Astrocyte (in vitro differentiated cells and primary cell): ENCODE data around the gene C1orf105. TPM values are rescaled to one million over a fixed set of nuclear protein-coding genes. Genes with fewer than 3 reads are reported as not detected.

Experiments
- DNase-seq: peaks from one replicate; pipeline ENCODE4 v3.0.0-alpha.2; 2010; ENCODE audit warnings: low read depth
- FAIRE-seq: peaks from 2 replicates; lab custom pipeline; 2011; peaks lifted over from hg19 to GRCh38; lab: Jason Lieb, UNC
- H2AFZ ChIP-seq: 2 replicates; pipeline ENCODE4 v1.6.0; 2012; ENCODE audit warnings: low read depth, low read length, inconsistent platforms
- H3K27ac ChIP-seq: 2 replicates; pipeline ENCODE4 v1.5.1; 2011; ENCODE audit warnings: low read depth, low read length, inconsistent platforms
- H3K27me3 ChIP-seq: 2 replicates; pipeline ENCODE4 v1.6.0; 2011; ENCODE audit warnings: low read length, inconsistent platforms; ENCODE audit not compliant: insufficient read depth
- H3K36me3 ChIP-seq: 2 replicates; pipeline ENCODE4 v1.5.1; 2011; ENCODE audit warnings: low read length, inconsistent platforms; ENCODE audit not compliant: insufficient read depth
- H3K4me1 ChIP-seq: 2 replicates; pipeline ENCODE4 v1.5.1; 2011; ENCODE audit warnings: low read length, inconsistent platforms; ENCODE audit not compliant: insufficient read depth
- H3K4me2 ChIP-seq: 2 replicates; pipeline ENCODE4 v1.6.0; 2012; ENCODE audit warnings: low read length, inconsistent platforms
- H3K4me3 ChIP-seq: 2 replicates; pipeline ENCODE4 v1.5.1; 2011; ENCODE audit warnings: low read depth, mild to moderate bottlenecking, low read length, inconsistent platforms; ENCODE audit not compliant: insufficient read depth
- H3K79me2 ChIP-seq: 2 replicates; pipeline ENCODE4 v1.6.0; 2012; ENCODE audit warnings: mild to moderate bottlenecking, low read length, inconsistent platforms; ENCODE audit not compliant: insufficient read depth
- H3K9ac ChIP-seq: 2 replicates; pipeline ENCODE4 v1.6.0; 2012; ENCODE audit warnings: mild to moderate bottlenecking, low read length, inconsistent platforms
- H3K9me3 ChIP-seq: 2 replicates; pipeline ENCODE4 v1.5.1; 2012; ENCODE audit warnings: low read depth, mild to moderate bottlenecking, low read length, inconsistent platforms; ENCODE audit not compliant: insufficient read depth
- H4K20me1 ChIP-seq: 2 replicates; pipeline ENCODE4 v1.6.0; 2012; ENCODE audit warnings: low read length, inconsistent platforms; ENCODE audit not compliant: insufficient read depth
- H3K27ac Mint-ChIP-seq: one replicate; pipeline ENCODE4 v1.8.0; 2021; ENCODE audit warnings: mild to moderate bottlenecking, mixed read lengths; ENCODE audit not compliant: unreplicated experiment
- H3K27me3 Mint-ChIP-seq: one replicate; pipeline ENCODE4 v1.8.0; 2021; ENCODE audit warnings: low read depth, mixed read lengths; ENCODE audit not compliant: unreplicated experiment
- H3K36me3 Mint-ChIP-seq: one replicate; pipeline ENCODE4 v1.8.0; 2021; ENCODE audit warnings: low read depth, mixed read lengths; ENCODE audit not compliant: unreplicated experiment
- H3K4me1 Mint-ChIP-seq: one replicate; pipeline ENCODE4 v1.8.0; 2021; ENCODE audit warnings: low read depth, mixed read lengths; ENCODE audit not compliant: unreplicated experiment
- H3K4me3 Mint-ChIP-seq: one replicate; pipeline ENCODE4 v1.8.0; 2021; ENCODE audit warnings: mild to moderate bottlenecking, moderate library complexity, mixed read lengths; ENCODE audit not compliant: unreplicated experiment
- H3K9me3 Mint-ChIP-seq: one replicate; pipeline ENCODE4 v1.8.0; 2021; ENCODE audit warnings: mild to moderate bottlenecking, mixed read lengths; ENCODE audit not compliant: unreplicated experiment
- EZH2 ChIP-seq: IDR thresholded peaks from 2 replicates; pipeline ENCODE4 v1.6.1; 2012; ENCODE audit warnings: mild to moderate bottlenecking, low read length, inconsistent platforms; ENCODE audit not compliant: insufficient read depth
- total RNA-seq: library from RNA; stranded (reverse); gene quantifications from 2 replicates; pipeline ENCODE4 v1.2.1, GENCODE V29; 2021
- TF ChIP-seq, protein P1 (sequence below): IDR thresholded peaks from 2 replicates; pipeline ENCODE4 v1.5.1; 2011; ENCODE audit warnings: low read depth, mild to moderate bottlenecking, inconsistent platforms, low read length, moderate library complexity; ENCODE audit not compliant: insufficient read depth

The C1orf105 gene
- total RNA-seq, 1 donor from 2014 or later = not detected

DNA sequence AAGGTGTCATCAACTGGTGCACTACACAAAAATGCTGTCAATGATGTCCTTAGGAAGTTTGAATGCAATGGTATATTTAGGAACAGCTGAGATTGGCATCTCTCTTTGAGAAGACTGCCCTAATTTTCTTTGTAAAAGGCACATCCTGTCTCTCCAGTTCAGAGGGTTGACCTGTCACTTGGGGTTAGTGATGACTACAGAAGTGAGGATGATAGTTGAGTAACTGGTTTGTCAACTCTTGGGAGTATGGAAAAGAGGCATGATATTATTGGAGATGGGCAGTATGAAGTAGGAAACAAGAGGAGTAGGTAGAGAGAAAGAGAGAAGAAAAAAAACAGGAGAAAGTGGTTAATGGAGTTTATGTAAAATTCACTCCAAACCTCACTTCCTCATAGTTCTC lies 63.8 kb downstream of the C1orf105 start:
- FAIRE-seq (no peak), DNase-seq (no peak)
- no peaks in the 10 kb centered on the region for H3K79me2 ChIP-seq
- Mint-ChIP-seq H3K36me3 (no peaks in the 10 kb centered on the region), H3K27ac (no peak overlapping the region), H3K4me3 (no peak overlapping the region), H3K27me3 (peaks cover 2% of the 10 kb centered on the region), H3K9me3 (no peaks in the 10 kb centered on the region), H3K4me1 (peaks cover 11% of the 10 kb centered on the region)
- TF ChIP-seq EZH2 = no peak
- TF ChIP-seq, protein P1, sequence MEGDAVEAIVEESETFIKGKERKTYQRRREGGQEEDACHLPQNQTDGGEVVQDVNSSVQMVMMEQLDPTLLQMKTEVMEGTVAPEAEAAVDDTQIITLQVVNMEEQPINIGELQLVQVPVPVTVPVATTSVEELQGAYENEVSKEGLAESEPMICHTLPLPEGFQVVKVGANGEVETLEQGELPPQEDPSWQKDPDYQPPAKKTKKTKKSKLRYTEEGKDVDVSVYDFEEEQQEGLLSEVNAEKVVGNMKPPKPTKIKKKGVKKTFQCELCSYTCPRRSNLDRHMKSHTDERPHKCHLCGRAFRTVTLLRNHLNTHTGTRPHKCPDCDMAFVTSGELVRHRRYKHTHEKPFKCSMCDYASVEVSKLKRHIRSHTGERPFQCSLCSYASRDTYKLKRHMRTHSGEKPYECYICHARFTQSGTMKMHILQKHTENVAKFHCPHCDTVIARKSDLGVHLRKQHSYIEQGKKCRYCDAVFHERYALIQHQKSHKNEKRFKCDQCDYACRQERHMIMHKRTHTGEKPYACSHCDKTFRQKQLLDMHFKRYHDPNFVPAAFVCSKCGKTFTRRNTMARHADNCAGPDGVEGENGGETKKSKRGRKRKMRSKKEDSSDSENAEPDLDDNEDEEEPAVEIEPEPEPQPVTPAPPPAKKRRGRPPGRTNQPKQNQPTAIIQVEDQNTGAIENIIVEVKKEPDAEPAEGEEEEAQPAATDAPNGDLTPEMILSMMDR = no peak
- peaks cover 24% of the 10 kb centered on the region for H3K27me3 ChIP-seq
- H3K36me3 ChIP-seq = no peaks in the 10 kb centered on the region
- no peak overlapping the region for H3K27ac ChIP-seq
- no peaks in the 10 kb centered on the region for H3K9me3 ChIP-seq
- no peak overlapping the region for H3K9ac ChIP-seq
- H4K20me1 ChIP-seq = no peaks in the 10 kb centered on the region
- H3K4me2 ChIP-seq = no peak overlapping the region
- no peaks in the 10 kb centered on the region for H3K4me1 ChIP-seq
- no peak overlapping the region for H2AFZ ChIP-seq
- H3K4me3 ChIP-seq = no peak overlapping the region

DNA sequence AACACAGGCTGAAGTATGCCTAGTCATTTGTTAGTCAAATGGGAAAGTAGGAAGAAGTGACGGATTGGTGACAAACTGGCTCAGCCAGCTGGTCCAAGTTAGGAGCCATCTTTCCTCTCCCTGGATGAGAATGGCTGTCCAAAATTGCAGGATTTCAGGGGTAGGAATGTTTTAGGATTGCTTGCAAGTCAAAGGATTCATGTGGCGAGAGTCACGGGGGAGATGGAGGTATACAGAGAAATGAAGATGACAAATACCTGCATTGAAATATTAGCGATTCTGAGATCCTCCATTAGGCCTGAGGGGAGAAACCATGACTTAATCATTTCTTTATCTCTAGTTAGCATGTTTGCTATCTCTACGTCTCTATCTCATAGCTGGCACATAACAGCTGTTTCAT lies 65.1 kb downstream of the C1orf105 start:
- Histone ChIP-seq H4K20me1 (no peaks in the 10 kb centered on the region), H3K27me3 (peaks cover 29% of the 10 kb centered on the region), H3K27ac (no peak overlapping the region), H3K4me2 (no peak overlapping the region), H2AFZ (no peak overlapping the region), H3K9me3 (no peaks in the 10 kb centered on the region), H3K9ac (no peak overlapping the region), H3K79me2 (no peaks in the 10 kb centered on the region), H3K4me1 (no peaks in the 10 kb centered on the region), H3K4me3 (no peak overlapping the region), H3K36me3 (no peaks in the 10 kb centered on the region)
- Mint-ChIP-seq H3K4me1 (peaks cover 11% of the 10 kb centered on the region), H3K36me3 (no peaks in the 10 kb centered on the region), H3K9me3 (no peaks in the 10 kb centered on the region), H3K4me3 (no peak overlapping the region), H3K27me3 (peaks cover 7% of the 10 kb centered on the region), H3K27ac (no peak overlapping the region)
- DNase-seq = no peak
- TF ChIP-seq, protein P1 = no peak
- TF ChIP-seq EZH2 = no peak
- no peak for FAIRE-seq

DNA sequence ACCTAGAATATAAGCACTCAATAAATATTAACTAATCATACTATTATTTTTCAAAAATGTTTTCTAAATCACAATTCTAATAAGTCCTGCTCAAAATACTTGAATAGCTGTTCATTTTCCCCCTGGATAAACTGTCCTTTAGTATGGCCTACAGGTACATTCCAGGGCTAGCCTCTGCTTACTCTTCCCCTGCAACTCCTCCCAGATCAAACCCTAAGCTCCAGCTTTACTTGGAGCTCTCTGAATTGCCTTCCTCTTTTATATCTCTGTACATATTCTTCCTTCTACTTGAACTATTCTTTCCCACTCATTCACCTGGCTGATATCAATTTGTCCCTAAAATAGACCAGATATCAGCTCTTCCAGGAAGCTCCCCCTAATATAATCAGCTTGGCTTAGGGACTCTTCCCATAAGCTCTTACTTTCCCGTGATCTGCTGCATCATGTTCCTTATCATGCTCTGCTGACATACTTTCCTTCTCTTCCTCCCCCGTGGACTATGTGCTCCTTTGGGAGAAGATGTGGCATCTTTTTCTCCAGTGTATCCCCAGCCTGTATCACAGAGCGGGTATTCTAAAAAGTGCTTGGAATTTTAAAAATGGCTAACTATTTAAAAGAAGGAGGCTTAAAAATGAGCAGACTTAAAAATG lies 66.4 kb downstream of the C1orf105 start:
- no peaks in the 10 kb centered on the region for H3K79me2 ChIP-seq
- no peak overlapping the region for H3K27ac ChIP-seq
- H3K4me3 Mint-ChIP-seq = no peak overlapping the region
- no peaks in the 10 kb centered on the region for H3K36me3 ChIP-seq
- H2AFZ ChIP-seq = no peak overlapping the region
- no peaks in the 10 kb centered on the region for H4K20me1 ChIP-seq
- peaks cover 11% of the 10 kb centered on the region for H3K4me1 Mint-ChIP-seq
- no peak for DNase-seq
- H3K36me3 Mint-ChIP-seq = no peaks in the 10 kb centered on the region
- H3K4me3 ChIP-seq = no peak overlapping the region
- no peak overlapping the region for H3K27ac Mint-ChIP-seq
- TF ChIP-seq, protein P1 = no peak
- TF ChIP-seq EZH2 = no peak
- H3K27me3 Mint-ChIP-seq = peaks cover 10% of the 10 kb centered on the region
- peaks cover 24% of the 10 kb centered on the region for H3K27me3 ChIP-seq
- no peaks in the 10 kb centered on the region for H3K9me3 ChIP-seq
- no peak overlapping the region for H3K9ac ChIP-seq
- no peak overlapping the region for H3K4me2 ChIP-seq
- H3K4me1 ChIP-seq = no peaks in the 10 kb centered on the region
- no peak for FAIRE-seq
- no peaks in the 10 kb centered on the region for H3K9me3 Mint-ChIP-seq
